CD14-positive monocyte (primary cell): ENCODE results near the gene TMEM80. TPM values are rescaled to one million over a fixed set of nuclear protein-coding genes. Genes with fewer than 3 reads are reported as not detected.
"Not testable (repeated sequence)": the region's sequence is repeated elsewhere in the genome, so short reads cannot be mapped to it uniquely, and the experiment has no call there.

Experiments
- DNase-seq, 3 donors: peaks; one replicate each; pipeline ENCODE4 v3.0.0-alpha.2; 2011 to 2022
- H2AFZ ChIP-seq: 2 replicates; pipeline ENCODE4 v1.6.0; 2012; ENCODE audit warnings: mild to moderate bottlenecking, low read depth, low read length, inconsistent platforms; ENCODE audit not compliant: insufficient read depth, poor library complexity, severe bottlenecking
- H3K27ac ChIP-seq, 2 donors: 1 replicate in 1 of 2; 2 replicates in 1 of 2; pipeline ENCODE4 v1.5.1; 2012 to 2013; ENCODE audit warnings: low read length in 2 of 2, control low read depth in 1 of 2, inconsistent platforms in 1 of 2, low read depth in 1 of 2, mild to moderate bottlenecking in 1 of 2
- H3K27me3 ChIP-seq, 2 donors: one replicate each; pipeline versions ENCODE4 v1.6.0 to v1.6.1; 2011 to 2013; ENCODE audit warnings: low read length in 2 of 2; ENCODE audit not compliant: control insufficient read depth in 2 of 2, insufficient read depth in 2 of 2
- H3K36me3 ChIP-seq, 2 donors: replicated peaks in 1 of 2; 1 replicate in 1 of 2; 2 replicates in 1 of 2; pipeline versions ENCODE4 v1.5.1 to v1.6.1; 2012 to 2013; ENCODE audit warnings: low read length in 2 of 2, control low read depth in 1 of 2, inconsistent platforms in 1 of 2, mild to moderate bottlenecking in 1 of 2; ENCODE audit not compliant: insufficient read depth in 2 of 2, control insufficient read depth in 1 of 2
- H3K4me1 ChIP-seq, 2 donors: 1 replicate in 1 of 2; 2 replicates in 1 of 2; pipeline versions ENCODE4 v1.5.1 to v1.6.1; 2012 to 2013; ENCODE audit warnings: low read length in 2 of 2, control low read depth in 1 of 2, inconsistent platforms in 1 of 2, mild to moderate bottlenecking in 1 of 2, moderate library complexity in 1 of 2; ENCODE audit not compliant: insufficient read depth in 2 of 2, control insufficient read depth in 1 of 2
- H3K4me2 ChIP-seq: replicated peaks from 2 replicates; pipeline ENCODE3; 2012; ENCODE audit warnings: low read length, moderate library complexity, mild to moderate bottlenecking; ENCODE audit not compliant: poor library complexity, severe bottlenecking; ENCODE audit errors: extremely low read depth
- H3K4me3 ChIP-seq, 3 experiments: fragments of 200-600 bp in 1 of 3; sonication (generic) in 1 of 3; replicated peaks in 1 of 3; 1 replicate in 2 of 3; 2 replicates in 1 of 3; pipeline ENCODE4 v1.5.1; 2011 to 2013; ENCODE audit warnings: low read length in 3 of 3, mild to moderate bottlenecking in 3 of 3, control low read depth in 2 of 3, low read depth in 2 of 3, inconsistent platforms in 1 of 3, moderate library complexity in 1 of 3
- H3K79me2 ChIP-seq: 2 replicates; pipeline ENCODE4 v1.6.0; 2012; ENCODE audit warnings: mild to moderate bottlenecking, control low read depth, inconsistent platforms, low read length, moderate library complexity; ENCODE audit not compliant: insufficient read depth
- H3K9ac ChIP-seq: 2 replicates; pipeline ENCODE4 v1.6.0; 2017; ENCODE audit warnings: low read length, mild to moderate bottlenecking; ENCODE audit not compliant: insufficient read depth, poor library complexity, severe bottlenecking
- H3K9me3 ChIP-seq, 2 donors: replicated peaks in 1 of 2; 1 replicate in 1 of 2; 2 replicates in 1 of 2; pipeline versions ENCODE4 v1.5.1 to v1.6.1; 2012 to 2013; ENCODE audit warnings: low read length in 2 of 2, control low read depth in 1 of 2; ENCODE audit not compliant: control insufficient read depth in 1 of 2, insufficient read depth in 1 of 2
- H4K20me1 ChIP-seq: 2 replicates; pipeline ENCODE4 v1.6.0; 2012; ENCODE audit warnings: mild to moderate bottlenecking, low read length, control low read depth, moderate library complexity; ENCODE audit not compliant: insufficient read depth
- H3K27ac Mint-ChIP-seq, 7 donors: one replicate each; pipeline ENCODE4 v1.8.0; 2020; ENCODE audit warnings: mild to moderate bottlenecking in 7 of 7, mixed read lengths in 7 of 7, moderate library complexity in 6 of 7, inconsistent platforms in 2 of 7
- H3K27me3 Mint-ChIP-seq, 3 donors: one replicate each; pipeline ENCODE4 v1.8.0; 2021 to 2022; ENCODE audit warnings: low read depth in 3 of 3, mild to moderate bottlenecking in 3 of 3, mixed read lengths in 3 of 3, moderate library complexity in 3 of 3, inconsistent platforms in 1 of 3
- H3K36me3 Mint-ChIP-seq, 2 donors: one replicate each; pipeline ENCODE4 v1.8.0; 2020; ENCODE audit warnings: mixed read lengths in 2 of 2, inconsistent platforms in 1 of 2, mild to moderate bottlenecking in 1 of 2
- H3K4me1 Mint-ChIP-seq: one replicate; pipeline ENCODE4 v1.8.0; 2020; ENCODE audit warnings: mild to moderate bottlenecking, mixed read lengths
- H3K4me3 Mint-ChIP-seq, 2 donors: one replicate each; pipeline ENCODE4 v1.8.0; 2020; ENCODE audit warnings: mild to moderate bottlenecking in 2 of 2, mixed read lengths in 2 of 2, moderate library complexity in 1 of 2
- H3K9me3 Mint-ChIP-seq, 7 donors: one replicate each; pipeline ENCODE4 v1.8.0; 2020 to 2022; ENCODE audit warnings: mixed read lengths in 7 of 7, mild to moderate bottlenecking in 6 of 7, moderate library complexity in 6 of 7, inconsistent platforms in 2 of 7
- CTCF ChIP-seq: fragments of 200-600 bp; IDR thresholded peaks from one replicate; pipeline ENCODE4 v1.8.0; 2022; ENCODE audit warnings: antibody characterized with exemption, mild to moderate bottlenecking
- WGBS: methylation state at CpG from one replicate; pipeline ENCODE4 v1.1.5; 2013; ENCODE audit warnings: missing lambda C conversion rate; ENCODE audit not compliant: insufficient coverage; 5-methylcytosine and 5-hydroxymethylcytosine counted together
- intact Hi-C, 2 donors: fragments of 100-400 bp; cut with micrococcal nuclease; formaldehyde crosslinking; loops; one replicate each; pipeline versions ENCODE4 v1.15.0 to v1.15.1; 2023
- polyA plus RNA-seq, 3 donors: library from polyadenylated mRNA; depleted of rRNA in 1 of 3; unstranded in 2 of 3; stranded (reverse) in 1 of 3; fragments of 300-500 nt in 2 of 3; fragments of >200 nt in 1 of 3; fragmentation: Illumina TruSeq in 2 of 3; gene quantifications; 1 replicate in 2 of 3; 2 replicates in 1 of 3; pipeline ENCODE4 v1.2.3, GENCODE V29; 2012 to 2021

The TMEM80 gene
- polyA plus RNA-seq, 3 donors, result 31.6 to 69.4 (median 37.3) TPM

- H2AFZ ChIP-seq, result peak overlapping the region; percentile 59
- Mint-ChIP-seq H3K9me3 (peaks cover 0 to 7% (median 2%) of the 10 kb centered on the region in 7 donors), H3K36me3 (no peaks in the 10 kb centered on the region), H3K4me1 (peaks cover 19% of the 10 kb centered on the region), H3K27me3 (peaks cover 19 to 38% (median 30%) of the 10 kb centered on the region in 3 donors), H3K4me3 (peak overlapping the region in 1 of 2 donors; percentile 69), H3K27ac (peak overlapping the region in 2 of 7 donors; percentile 47 to 71)
- H4K20me1 ChIP-seq, result no peaks in the 10 kb centered on the region
- peak in 1 of 3 donors; percentile 8 for DNase-seq
- peaks cover 30 to 42% of the 10 kb centered on the region in 2 donors for H3K4me1 ChIP-seq
- H3K27me3 ChIP-seq, result peaks cover 8 to 29% of the 10 kb centered on the region in 2 donors
- H3K4me3 ChIP-seq, result no peak overlapping the region
- no peaks in the 10 kb centered on the region for H3K36me3 ChIP-seq
- H3K9ac ChIP-seq, result peak overlapping the region; percentile 39
- H3K79me2 ChIP-seq, result no peaks in the 10 kb centered on the region
- intact Hi-C loops, result no loop called here
- H3K9me3 ChIP-seq, result no peaks in the 10 kb centered on the region
- 34% methylated on average over 6 of the region's 17 CpGs for WGBS
- H3K27ac ChIP-seq, result no peak overlapping the region
- TF ChIP-seq CTCF, result no peak
- peak overlapping the region; percentile 15 for H3K4me2 ChIP-seq
Measured at GRCh38 chr11:729492-730074, 34.0 kb downstream of the TMEM80 start.

- H4K20me1 ChIP-seq, result no peaks in the 10 kb centered on the region
- no peak overlapping the region for H3K9ac ChIP-seq
- no peak overlapping the region for H3K27ac Mint-ChIP-seq
- peaks cover 30 to 34% of the 10 kb centered on the region in 2 donors for H3K4me1 ChIP-seq
- no peaks in the 10 kb centered on the region for H3K79me2 ChIP-seq
- peaks cover 14 to 23% (median 20%) of the 10 kb centered on the region in 3 donors for H3K27me3 Mint-ChIP-seq
- peak overlapping the region in 1 of 2 donors; percentile 0 for H3K4me3 Mint-ChIP-seq
- no peak overlapping the region for H3K27ac ChIP-seq
- DNase-seq, result no peak
- peaks cover 0 to 2% of the 10 kb centered on the region in 2 donors for H3K36me3 Mint-ChIP-seq
- no peak overlapping the region for H3K4me3 ChIP-seq
- intact Hi-C loops, result no loop called here
- peaks cover 29% of the 10 kb centered on the region for H3K4me1 Mint-ChIP-seq
- H3K9me3 Mint-ChIP-seq, result peaks cover 0 to 11% (median 0%) of the 10 kb centered on the region in 7 donors
- no peak overlapping the region for H2AFZ ChIP-seq
- H3K36me3 ChIP-seq, result no peaks in the 10 kb centered on the region
- TF ChIP-seq CTCF, result no peak
- no peak overlapping the region for H3K4me2 ChIP-seq
- H3K27me3 ChIP-seq, result peaks cover 0 to 2% of the 10 kb centered on the region in 2 donors
- no peaks in the 10 kb centered on the region for H3K9me3 ChIP-seq
- 92% methylated on average over 18 of the region's 20 CpGs for WGBS
Measured at GRCh38 chr11:733072-733471, 37.5 kb downstream of the TMEM80 start.

- H3K4me3 Mint-ChIP-seq, H3K79me2 ChIP-seq, DNase-seq, H3K36me3 Mint-ChIP-seq, H3K9me3 ChIP-seq, H3K27me3 ChIP-seq, H3K4me2 ChIP-seq, H3K27ac ChIP-seq, H3K4me3 ChIP-seq, H2AFZ ChIP-seq, H3K9ac ChIP-seq, intact Hi-C loops, H4K20me1 ChIP-seq, H3K36me3 ChIP-seq, H3K27ac Mint-ChIP-seq: not testable (repeated sequence)
- peaks cover 17 to 27% (median 26%) of the 10 kb centered on the region in 3 donors for H3K27me3 Mint-ChIP-seq
- peaks cover 0 to 11% (median 0%) of the 10 kb centered on the region in 7 donors for H3K9me3 Mint-ChIP-seq
- 93% methylated on average over 3 of the region's 26 CpGs for WGBS
- H3K4me1 Mint-ChIP-seq, result peaks cover 24% of the 10 kb centered on the region
- peaks cover 18 to 21% of the 10 kb centered on the region in 2 donors for H3K4me1 ChIP-seq
Measured at GRCh38 chr11:734541-734940, 38.9 kb downstream of the TMEM80 start.
